Stomach (tissue), 4 donors: ENCODE results near the gene RNF130.

Experiments
- CTCF ChIP-seq, 7 experiments: fragments of 450-650 bp in 4 of 7; fragments of 200-600 bp in 3 of 7; sonication (generic) in 3 of 7; IDR thresholded peaks; one replicate each; pipeline ENCODE4 v1.5.1; 2016 to 2019; ENCODE audit warnings: antibody characterized with exemption in 7 of 7, control low read depth in 2 of 7, mild to moderate bottlenecking in 1 of 7
- POLR2AphosphoS5 ChIP-seq, 3 donors: sonication (generic); formaldehyde crosslinking; IDR thresholded peaks; one replicate each; pipeline ENCODE4 v1.6.1; 2016; ENCODE audit warnings: antibody characterized with exemption in 3 of 3

- TF ChIP-seq POLR2AphosphoS5 (IDR thresholded peaks at IDR 0.05) (no peak), CTCF (IDR thresholded peaks at IDR 0.05) (no peak)
These were observed 155.0 kb downstream of the RNF130 start for GRCh38 chr5:179916523-179916922.
